ENCODE data around the gene ATP6AP1.

GRCh38 chrX:154484255-154485149 is 56.0 kb downstream of the ATP6AP1 start:
- TF ChIP-seq, protein P1, sequence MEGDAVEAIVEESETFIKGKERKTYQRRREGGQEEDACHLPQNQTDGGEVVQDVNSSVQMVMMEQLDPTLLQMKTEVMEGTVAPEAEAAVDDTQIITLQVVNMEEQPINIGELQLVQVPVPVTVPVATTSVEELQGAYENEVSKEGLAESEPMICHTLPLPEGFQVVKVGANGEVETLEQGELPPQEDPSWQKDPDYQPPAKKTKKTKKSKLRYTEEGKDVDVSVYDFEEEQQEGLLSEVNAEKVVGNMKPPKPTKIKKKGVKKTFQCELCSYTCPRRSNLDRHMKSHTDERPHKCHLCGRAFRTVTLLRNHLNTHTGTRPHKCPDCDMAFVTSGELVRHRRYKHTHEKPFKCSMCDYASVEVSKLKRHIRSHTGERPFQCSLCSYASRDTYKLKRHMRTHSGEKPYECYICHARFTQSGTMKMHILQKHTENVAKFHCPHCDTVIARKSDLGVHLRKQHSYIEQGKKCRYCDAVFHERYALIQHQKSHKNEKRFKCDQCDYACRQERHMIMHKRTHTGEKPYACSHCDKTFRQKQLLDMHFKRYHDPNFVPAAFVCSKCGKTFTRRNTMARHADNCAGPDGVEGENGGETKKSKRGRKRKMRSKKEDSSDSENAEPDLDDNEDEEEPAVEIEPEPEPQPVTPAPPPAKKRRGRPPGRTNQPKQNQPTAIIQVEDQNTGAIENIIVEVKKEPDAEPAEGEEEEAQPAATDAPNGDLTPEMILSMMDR (IDR thresholded peaks at IDR 0.05), result no peak
- TF ChIP-seq EZH2 (IDR thresholded peaks at IDR 0.05), result no peak
